Osteoblast (primary cell): ENCODE data around the gene ST6GALNAC3. TPM values are rescaled to one million over a fixed set of nuclear protein-coding genes. Genes with fewer than 3 reads are reported as not detected.

Experiments used
- DNase-seq: peaks from one replicate; pipeline ENCODE4 v3.0.0; 2011; ENCODE audit warnings: low spot score, mixed read lengths; ENCODE audit not compliant: insufficient read length; ENCODE audit errors: missing footprints
- H2AFZ ChIP-seq: 2 replicates; pipeline ENCODE4 v1.6.0; 2011; ENCODE audit warnings: mild to moderate bottlenecking, low read length
- H3K27ac ChIP-seq: 2 replicates; pipeline ENCODE4 v1.5.1; 2011; ENCODE audit warnings: mild to moderate bottlenecking, low read depth, low read length, moderate library complexity
- H3K27me3 ChIP-seq: 2 replicates; pipeline ENCODE4 v1.6.0; 2012; ENCODE audit warnings: mild to moderate bottlenecking, control low read depth, inconsistent platforms, low read length, moderate library complexity; ENCODE audit not compliant: insufficient read depth
- H3K36me3 ChIP-seq: 2 replicates; pipeline ENCODE4 v1.5.1; 2011; ENCODE audit warnings: mild to moderate bottlenecking, low read length, control low read depth, moderate library complexity; ENCODE audit not compliant: insufficient read depth
- H3K4me1 ChIP-seq: 2 replicates; pipeline ENCODE4 v1.5.1; 2011; ENCODE audit warnings: mild to moderate bottlenecking, low read length, control low read depth, moderate library complexity; ENCODE audit not compliant: insufficient read depth
- H3K4me2 ChIP-seq: 2 replicates; pipeline ENCODE4 v1.6.0; 2011; ENCODE audit warnings: mild to moderate bottlenecking, low read length; ENCODE audit not compliant: insufficient read depth
- H3K4me3 ChIP-seq: fragments of 200-600 bp; sonication (generic); 3 replicates; pipeline ENCODE4 v1.5.1; 2012; ENCODE audit warnings: mild to moderate bottlenecking, low read length, inconsistent platforms; ENCODE audit not compliant: insufficient read depth
- H3K79me2 ChIP-seq: 2 replicates; pipeline ENCODE4 v1.6.0; 2012; ENCODE audit warnings: mild to moderate bottlenecking, low read length, control low read depth, inconsistent platforms; ENCODE audit not compliant: insufficient read depth
- H3K9me3 ChIP-seq: 2 replicates; pipeline ENCODE4 v1.5.1; 2011; ENCODE audit warnings: low read depth, low read length, control low read depth
- H4K20me1 ChIP-seq: 2 replicates; pipeline ENCODE4 v1.6.0; 2012; ENCODE audit warnings: mild to moderate bottlenecking, low read length, control low read depth; ENCODE audit not compliant: insufficient read depth
- total RNA-seq: library from RNA; depleted of rRNA; stranded (reverse); fragments of >200 nt; gene quantifications from 2 replicates; pipeline ENCODE4 v1.2.3, GENCODE V29; 2012
- TF ChIP-seq, protein P1 (sequence below): IDR thresholded peaks from 2 replicates; pipeline ENCODE4 v1.5.1; 2011; ENCODE audit warnings: mild to moderate bottlenecking, low read depth, low read length, moderate library complexity; ENCODE audit errors: extremely low read depth

Gene ST6GALNAC3
- total RNA-seq, 1 donor, result not detected

DNA sequence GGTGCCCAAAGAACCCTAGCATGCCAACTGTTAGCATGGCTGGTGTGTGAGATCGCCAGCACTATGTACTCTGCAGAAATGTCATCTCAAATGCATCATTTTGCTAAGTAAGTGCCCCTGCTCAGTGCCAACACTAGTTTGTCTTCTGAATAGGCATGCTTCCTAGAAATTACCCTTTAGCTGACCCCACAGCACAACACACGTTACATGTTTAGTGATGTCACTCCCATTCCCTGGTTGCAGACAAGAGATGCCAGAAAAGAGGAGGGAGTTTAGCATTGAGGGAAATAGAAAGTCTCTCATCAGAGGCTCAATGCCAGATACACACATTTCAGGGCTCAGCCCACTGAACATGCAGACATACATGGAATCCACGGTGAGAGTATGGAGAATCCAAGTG lies 9.3 kb upstream of the ST6GALNAC3 start:
- Histone ChIP-seq H4K20me1 (no peaks in the 10 kb centered on the region), H3K36me3 (no peaks in the 10 kb centered on the region), H3K79me2 (no peaks in the 10 kb centered on the region), H3K27ac (no peak overlapping the region), H2AFZ (no peak overlapping the region), H3K9me3 (no peaks in the 10 kb centered on the region), H3K4me2 (no peak overlapping the region), H3K27me3 (no peaks in the 10 kb centered on the region), H3K4me1 (peaks cover 5% of the 10 kb centered on the region), H3K4me3 (no peak overlapping the region)
- DNase-seq, result no peak
- TF ChIP-seq, protein P1, sequence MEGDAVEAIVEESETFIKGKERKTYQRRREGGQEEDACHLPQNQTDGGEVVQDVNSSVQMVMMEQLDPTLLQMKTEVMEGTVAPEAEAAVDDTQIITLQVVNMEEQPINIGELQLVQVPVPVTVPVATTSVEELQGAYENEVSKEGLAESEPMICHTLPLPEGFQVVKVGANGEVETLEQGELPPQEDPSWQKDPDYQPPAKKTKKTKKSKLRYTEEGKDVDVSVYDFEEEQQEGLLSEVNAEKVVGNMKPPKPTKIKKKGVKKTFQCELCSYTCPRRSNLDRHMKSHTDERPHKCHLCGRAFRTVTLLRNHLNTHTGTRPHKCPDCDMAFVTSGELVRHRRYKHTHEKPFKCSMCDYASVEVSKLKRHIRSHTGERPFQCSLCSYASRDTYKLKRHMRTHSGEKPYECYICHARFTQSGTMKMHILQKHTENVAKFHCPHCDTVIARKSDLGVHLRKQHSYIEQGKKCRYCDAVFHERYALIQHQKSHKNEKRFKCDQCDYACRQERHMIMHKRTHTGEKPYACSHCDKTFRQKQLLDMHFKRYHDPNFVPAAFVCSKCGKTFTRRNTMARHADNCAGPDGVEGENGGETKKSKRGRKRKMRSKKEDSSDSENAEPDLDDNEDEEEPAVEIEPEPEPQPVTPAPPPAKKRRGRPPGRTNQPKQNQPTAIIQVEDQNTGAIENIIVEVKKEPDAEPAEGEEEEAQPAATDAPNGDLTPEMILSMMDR, result no peak

DNA sequence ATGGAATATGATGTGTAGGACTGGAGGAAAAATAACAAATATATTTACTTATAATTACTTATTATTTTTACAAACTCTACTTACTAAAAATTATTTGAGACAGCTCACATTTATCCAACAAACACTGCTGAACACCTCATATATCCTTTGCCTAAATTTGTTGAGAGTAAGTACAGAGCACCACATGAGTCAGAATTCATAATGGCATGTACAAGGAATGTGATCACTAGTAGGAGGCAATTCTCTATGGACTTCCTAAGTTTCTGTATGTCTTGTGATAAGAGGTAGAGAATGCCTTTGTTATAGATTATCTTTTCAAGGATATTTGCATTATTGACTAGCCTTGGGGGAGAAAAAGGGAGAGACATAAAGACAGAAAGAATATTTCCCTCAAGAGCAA lies 8.2 kb upstream of the ST6GALNAC3 start:
- no peaks in the 10 kb centered on the region for H3K79me2 ChIP-seq
- H2AFZ ChIP-seq, result no peak overlapping the region
- H3K27ac ChIP-seq, result no peak overlapping the region
- H4K20me1 ChIP-seq, result no peaks in the 10 kb centered on the region
- H3K4me2 ChIP-seq, result no peak overlapping the region
- H3K36me3 ChIP-seq, result no peaks in the 10 kb centered on the region
- H3K9me3 ChIP-seq, result no peaks in the 10 kb centered on the region
- TF ChIP-seq, protein P1, result no peak
- H3K27me3 ChIP-seq, result no peaks in the 10 kb centered on the region
- DNase-seq, result no peak
- peaks cover 5% of the 10 kb centered on the region for H3K4me1 ChIP-seq
- H3K4me3 ChIP-seq, result no peak overlapping the region

DNA sequence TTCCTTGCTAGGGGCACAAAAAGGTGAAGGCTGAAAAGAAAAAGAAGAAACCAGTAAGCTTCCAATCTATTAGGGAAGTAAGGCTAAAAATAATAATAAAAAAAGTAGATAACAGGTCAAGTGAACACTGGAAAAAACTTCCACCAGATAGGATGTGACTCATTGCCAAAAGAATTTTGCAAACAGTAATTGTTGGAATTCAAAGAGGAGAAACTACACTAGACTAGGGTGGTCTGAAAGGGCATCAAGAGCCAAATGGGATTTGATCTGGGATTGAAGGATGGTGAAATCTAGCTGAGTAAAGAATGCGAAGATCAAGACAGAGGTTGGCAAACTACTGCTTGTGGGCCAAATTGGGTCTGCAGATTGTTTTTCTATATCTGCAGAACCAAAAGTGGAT lies 6.0 kb upstream of the ST6GALNAC3 start:
- H3K9me3 ChIP-seq, result no peaks in the 10 kb centered on the region
- no peaks in the 10 kb centered on the region for H3K27me3 ChIP-seq
- no peaks in the 10 kb centered on the region for H3K79me2 ChIP-seq
- H3K4me3 ChIP-seq, result no peak overlapping the region
- no peaks in the 10 kb centered on the region for H4K20me1 ChIP-seq
- no peaks in the 10 kb centered on the region for H3K36me3 ChIP-seq
- TF ChIP-seq, protein P1, result no peak
- no peak overlapping the region for H3K27ac ChIP-seq
- H3K4me1 ChIP-seq, result peaks cover 5% of the 10 kb centered on the region
- no peak for DNase-seq
- no peak overlapping the region for H2AFZ ChIP-seq
- H3K4me2 ChIP-seq, result peak overlapping the region; percentile 9

DNA sequence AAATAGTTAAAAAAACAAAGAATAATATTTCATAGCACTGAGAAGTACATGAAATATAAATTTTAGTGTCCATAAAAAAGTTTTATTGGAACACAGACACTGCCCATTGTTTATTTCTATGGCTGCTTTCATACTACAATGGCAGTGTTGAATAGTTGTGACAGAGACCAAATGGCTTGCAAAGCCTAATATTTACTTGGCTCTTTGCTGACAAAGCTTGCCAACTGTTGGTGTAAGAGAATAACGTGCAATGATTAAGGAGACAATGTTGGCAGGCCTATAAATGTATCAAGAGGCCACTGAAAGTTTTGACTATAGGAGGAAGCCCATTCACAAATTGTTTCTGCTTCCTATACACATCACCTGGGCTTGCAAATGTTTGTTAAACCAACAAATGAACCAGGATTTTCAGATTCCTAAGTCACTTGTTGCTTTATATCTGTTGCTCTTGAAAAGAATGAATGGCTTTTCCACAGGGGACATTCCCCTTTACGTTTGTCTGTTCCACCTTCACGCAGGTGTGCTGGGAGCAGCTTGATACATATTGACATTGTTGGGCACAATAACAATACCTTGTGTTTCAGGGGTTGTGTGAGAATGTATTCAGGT lies 5.5 kb upstream of the ST6GALNAC3 start:
- no peaks in the 10 kb centered on the region for H3K27me3 ChIP-seq
- H3K27ac ChIP-seq, result no peak overlapping the region
- H3K4me2 ChIP-seq, result no peak overlapping the region
- no peak overlapping the region for H2AFZ ChIP-seq
- DNase-seq, result no peak
- no peaks in the 10 kb centered on the region for H4K20me1 ChIP-seq
- TF ChIP-seq, protein P1, result no peak
- no peaks in the 10 kb centered on the region for H3K36me3 ChIP-seq
- H3K4me1 ChIP-seq, result peaks cover 9% of the 10 kb centered on the region
- no peak overlapping the region for H3K4me3 ChIP-seq
- H3K79me2 ChIP-seq, result no peaks in the 10 kb centered on the region
- H3K9me3 ChIP-seq, result no peaks in the 10 kb centered on the region
